ENCODE data around the gene TADA3. TPM values are rescaled to one million over a fixed set of nuclear protein-coding genes. Genes with fewer than 3 reads are reported as not detected.

Gene TADA3
- polyA plus RNA-seq, 1 donor: 64.1 TPM

DNA sequence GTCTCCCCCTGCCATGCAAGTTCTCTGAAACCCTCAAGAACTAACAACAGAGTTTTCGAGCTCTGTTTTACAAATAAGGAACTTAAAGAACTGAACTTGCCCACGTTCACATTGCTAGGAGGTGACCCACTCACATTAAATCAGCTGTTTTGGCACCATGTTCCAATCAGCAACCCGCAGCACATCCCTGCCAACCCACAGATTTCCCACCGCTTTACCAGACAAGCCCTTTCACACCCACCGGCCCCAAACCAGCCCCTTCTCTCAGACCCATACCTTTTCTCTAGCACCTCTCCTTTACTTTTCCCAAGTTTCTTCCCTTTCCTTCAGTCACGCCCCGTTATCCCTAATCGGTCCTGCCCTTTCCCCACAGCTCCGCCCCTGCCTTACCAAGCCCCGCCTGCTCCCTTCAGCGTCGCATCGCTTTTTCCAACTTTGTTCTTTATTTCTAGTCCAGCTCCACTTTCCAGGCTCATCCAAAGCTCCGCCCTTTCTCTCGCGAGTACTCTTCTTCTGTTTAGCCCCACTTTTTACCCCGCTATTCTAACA lies 61.5 kb downstream of the TADA3 start:
- no peak for DNase-seq

Other genes starting within 250 kb of the TADA3 start
- 0.05 TPM for gene LHFPL4, start 238.7 kb downstream of the TADA3 start, polyA plus RNA-seq (ENCODE audit: insufficient read length)
- gene MTMR14, start 143.0 kb downstream of the TADA3 start, polyA plus RNA-seq (ENCODE audit: insufficient read length): 37.7 TPM
- not detected for gene CPNE9, start 88.6 kb downstream of the TADA3 start, polyA plus RNA-seq (ENCODE audit: insufficient read length)
- gene BRPF1, start 60.7 kb downstream of the TADA3 start, polyA plus RNA-seq (ENCODE audit: insufficient read length): 17.9 TPM
- 72.2 TPM for gene OGG1, start 42.5 kb downstream of the TADA3 start, polyA plus RNA-seq (ENCODE audit: insufficient read length)
- 14.6 TPM for gene CAMK1, start 22.5 kb downstream of the TADA3 start, polyA plus RNA-seq (ENCODE audit: insufficient read length)
- gene ARPC4, start 609 bp upstream of the TADA3 start, polyA plus RNA-seq (ENCODE audit: insufficient read length): 125 TPM
- gene TTLL3, start 17.8 kb upstream of the TADA3 start, polyA plus RNA-seq (ENCODE audit: insufficient read length): 73.4 TPM
- 36.1 TPM for gene RPUSD3, start 51.5 kb upstream of the TADA3 start, polyA plus RNA-seq (ENCODE audit: insufficient read length)
- gene CIDEC, start 87.8 kb upstream of the TADA3 start, polyA plus RNA-seq (ENCODE audit: insufficient read length): not detected
- gene JAGN1, start 98.1 kb upstream of the TADA3 start, polyA plus RNA-seq (ENCODE audit: insufficient read length): 44.4 TPM
- gene IL17RE, start 110.4 kb upstream of the TADA3 start, polyA plus RNA-seq (ENCODE audit: insufficient read length): 18.6 TPM
- gene IL17RC, start 124.6 kb upstream of the TADA3 start, polyA plus RNA-seq (ENCODE audit: insufficient read length): 38.3 TPM
- 46.3 TPM for gene CRELD1, start 141.4 kb upstream of the TADA3 start, polyA plus RNA-seq (ENCODE audit: insufficient read length)
- 4.4 TPM for gene PRRT3, start 159.9 kb upstream of the TADA3 start, polyA plus RNA-seq (ENCODE audit: insufficient read length)
- 82.8 TPM for gene EMC3, start 194.4 kb upstream of the TADA3 start, polyA plus RNA-seq (ENCODE audit: insufficient read length)
- 29.4 TPM for gene FANCD2, start 234.0 kb upstream of the TADA3 start, polyA plus RNA-seq (ENCODE audit: insufficient read length)

Data from left kidney (tissue), 2 donors.